ENCODE results near the gene UBAC1. TPM values are rescaled to one million over a fixed set of nuclear protein-coding genes. Genes with fewer than 3 reads are reported as not detected.

The UBAC1 gene
- total RNA-seq (10 to 100 TPM; 25.9 to 37.3 (median 33.6) TPM), total RNA-seq (6.9 to 43.4 (median 25.2) reads per million in 29 experiments)
- total RNA-seq (2013), result 28.7 TPM

- Histone ChIP-seq H3K27me3 (replicated peaks in 1 of 2; ENCODE audit: control insufficient read depth in 2 of 2, extremely low read depth in 1 of 2, insufficient read depth in 2 of 2, low read length in 1 of 2) (peaks cover 0 to 18% of the 10 kb centered on the region in 2 experiments), H3K36me3 (ENCODE audit: control insufficient read depth in 2 of 2, extremely low read depth in 1 of 2, insufficient read depth in 1 of 2, low read length in 1 of 2) (no peaks in the 10 kb centered on the region), H3K4me1 (ENCODE audit: control insufficient read depth in 1 of 2, extremely low read depth in 1 of 2, insufficient read depth in 2 of 2, low read length in 2 of 2) (peaks cover 2 to 22% of the 10 kb centered on the region in 2 experiments), H3K27ac (ENCODE audit: low read length) (peak within 1 kb of the TSS; percentile 9), H3K4me3 (ENCODE audit: control insufficient read depth in 1 of 2, extremely low read depth in 1 of 2, low read length in 1 of 2) (peak within 1 kb of the TSS; percentile 69 to 70), H3K9me3 (no peaks in the 10 kb centered on the region)
- ChIA-PET POLR2A (no interaction called here), CTCF (interaction anchor here in 1 of 2 donors (1.0 kb wide), 1 partner anchor 161 kb away, joined by 3 read pairs; no protein-coding TSS in a partner anchor)
- Mint-ChIP-seq H3K36me3 (no peaks in the 10 kb centered on the region), H3K4me1 (peaks cover 33 to 37% (median 36%) of the 10 kb centered on the region in 3 donors), H3K27ac (peak within 1 kb of the TSS; percentile 59 to 74), H3K27me3 (no peaks in the 10 kb centered on the region), H3K9me3 (no peaks in the 10 kb centered on the region), H3K4me3 (peak within 1 kb of the TSS; percentile 82 to 90 (median 83))
- ATAC-seq (replicated peaks in 1 of 4), result peak; percentile 90 to 95 (median 93)
- WGBS (ENCODE audit: insufficient coverage), result under 1% methylated on average over 46 of the region's 53 CpGs
- DNase-seq, result peak; percentile 88 to 98 (median 93)
These were observed at the start of gene UBAC1 for GRCh38 chr9:135961277-135961715. TSS of gene UBAC1 (minus strand) at chr9:135961373. CDS start at chr9:135961162, 211 bp downstream.

GRCh38 chr9:136010615-136011361 lies 49.6 kb upstream of the UBAC1 start:
- Histone ChIP-seq H3K4me1 (ENCODE audit: control insufficient read depth in 1 of 2, extremely low read depth in 1 of 2, insufficient read depth in 2 of 2, low read length in 2 of 2) (no peaks in the 10 kb centered on the region), H3K27ac (ENCODE audit: low read length) (no peak overlapping the region), H3K9me3 (no peaks in the 10 kb centered on the region), H3K36me3 (ENCODE audit: control insufficient read depth in 2 of 2, extremely low read depth in 1 of 2, insufficient read depth in 1 of 2, low read length in 1 of 2) (no peaks in the 10 kb centered on the region), H3K27me3 (replicated peaks in 1 of 2; ENCODE audit: control insufficient read depth in 2 of 2, extremely low read depth in 1 of 2, insufficient read depth in 2 of 2, low read length in 1 of 2) (no peaks in the 10 kb centered on the region), H3K4me3 (ENCODE audit: control insufficient read depth in 1 of 2, extremely low read depth in 1 of 2, low read length in 1 of 2) (no peak overlapping the region)
- CTCF ChIA-PET, result no interaction called here
- ATAC-seq (replicated peaks in 1 of 4) (no peak), DNase-seq (no peak)
- Mint-ChIP-seq H3K27me3 (no peaks in the 10 kb centered on the region), H3K4me1 (no peaks in the 10 kb centered on the region), H3K9me3 (no peaks in the 10 kb centered on the region), H3K27ac (no peak overlapping the region), H3K4me3 (no peak overlapping the region), H3K36me3 (peaks cover 7% of the 10 kb centered on the region)
- POLR2A ChIA-PET, result no interaction called here
- 97% methylated on average over 11 of the region's 28 CpGs for WGBS (ENCODE audit: insufficient coverage)

GRCh38 chr9:136010176-136010575 lies 49.0 kb upstream of the UBAC1 start:
- Histone ChIP-seq H3K9me3 (no peaks in the 10 kb centered on the region), H3K4me1 (ENCODE audit: control insufficient read depth in 1 of 2, extremely low read depth in 1 of 2, insufficient read depth in 2 of 2, low read length in 2 of 2) (no peaks in the 10 kb centered on the region), H3K27ac (ENCODE audit: low read length) (no peak overlapping the region), H3K36me3 (ENCODE audit: control insufficient read depth in 2 of 2, extremely low read depth in 1 of 2, insufficient read depth in 1 of 2, low read length in 1 of 2) (no peaks in the 10 kb centered on the region), H3K27me3 (replicated peaks in 1 of 2; ENCODE audit: control insufficient read depth in 2 of 2, extremely low read depth in 1 of 2, insufficient read depth in 2 of 2, low read length in 1 of 2) (no peaks in the 10 kb centered on the region), H3K4me3 (ENCODE audit: control insufficient read depth in 1 of 2, extremely low read depth in 1 of 2, low read length in 1 of 2) (no peak overlapping the region)
- no peaks in the 10 kb centered on the region for H3K9me3 Mint-ChIP-seq
- no peak for DNase-seq
- no peak for ATAC-seq (replicated peaks in 1 of 4)
- no peaks in the 10 kb centered on the region for H3K27me3 Mint-ChIP-seq
- peaks cover 7% of the 10 kb centered on the region for H3K36me3 Mint-ChIP-seq
- 92% methylated on average over 14 of the region's 17 CpGs for WGBS (ENCODE audit: insufficient coverage)
- ChIA-PET POLR2A (no interaction called here), CTCF (no interaction called here)
- H3K27ac Mint-ChIP-seq, result no peak overlapping the region
- no peak overlapping the region for H3K4me3 Mint-ChIP-seq
- H3K4me1 Mint-ChIP-seq, result no peaks in the 10 kb centered on the region

GRCh38 chr9:136009516-136009915 lies 48.3 kb upstream of the UBAC1 start:
- ATAC-seq (replicated peaks in 1 of 4) (no peak), DNase-seq (no peak)
- Mint-ChIP-seq H3K27ac (no peak overlapping the region), H3K27me3 (no peaks in the 10 kb centered on the region), H3K4me1 (no peaks in the 10 kb centered on the region), H3K4me3 (no peak overlapping the region), H3K9me3 (no peaks in the 10 kb centered on the region), H3K36me3 (peaks cover 7% of the 10 kb centered on the region)
- CTCF ChIA-PET, result no interaction called here
- no peak overlapping the region for H3K27ac ChIP-seq (ENCODE audit: low read length)
- no peaks in the 10 kb centered on the region for H3K36me3 ChIP-seq (ENCODE audit: control insufficient read depth in 2 of 2, extremely low read depth in 1 of 2, insufficient read depth in 1 of 2, low read length in 1 of 2)
- H3K9me3 ChIP-seq, result no peaks in the 10 kb centered on the region
- H3K4me3 ChIP-seq (ENCODE audit: control insufficient read depth in 1 of 2, extremely low read depth in 1 of 2, low read length in 1 of 2), result no peak overlapping the region
- no peaks in the 10 kb centered on the region for H3K4me1 ChIP-seq (ENCODE audit: control insufficient read depth in 1 of 2, extremely low read depth in 1 of 2, insufficient read depth in 2 of 2, low read length in 2 of 2)
- H3K27me3 ChIP-seq (replicated peaks in 1 of 2; ENCODE audit: control insufficient read depth in 2 of 2, extremely low read depth in 1 of 2, insufficient read depth in 2 of 2, low read length in 1 of 2), result no peaks in the 10 kb centered on the region
- 88% methylated on average over 14 of the region's 16 CpGs for WGBS (ENCODE audit: insufficient coverage)
- POLR2A ChIA-PET, result no interaction called here

GRCh38 chr9:136008693-136008997 lies 47.5 kb upstream of the UBAC1 start:
- ChIA-PET CTCF (no interaction called here), POLR2A (no interaction called here)
- H3K4me3 ChIP-seq (ENCODE audit: control insufficient read depth in 1 of 2, extremely low read depth in 1 of 2, low read length in 1 of 2), result no peak overlapping the region
- H3K27ac ChIP-seq (ENCODE audit: low read length), result no peak overlapping the region
- Mint-ChIP-seq H3K9me3 (no peaks in the 10 kb centered on the region), H3K4me1 (no peaks in the 10 kb centered on the region), H3K36me3 (peaks cover 7% of the 10 kb centered on the region), H3K27me3 (no peaks in the 10 kb centered on the region), H3K4me3 (no peak overlapping the region), H3K27ac (no peak overlapping the region)
- no peak for ATAC-seq (replicated peaks in 1 of 4)
- H3K36me3 ChIP-seq (ENCODE audit: control insufficient read depth in 2 of 2, extremely low read depth in 1 of 2, insufficient read depth in 1 of 2, low read length in 1 of 2), result no peaks in the 10 kb centered on the region
- DNase-seq, result no peak
- H3K27me3 ChIP-seq (replicated peaks in 1 of 2; ENCODE audit: control insufficient read depth in 2 of 2, extremely low read depth in 1 of 2, insufficient read depth in 2 of 2, low read length in 1 of 2), result no peaks in the 10 kb centered on the region
- H3K4me1 ChIP-seq (ENCODE audit: control insufficient read depth in 1 of 2, extremely low read depth in 1 of 2, insufficient read depth in 2 of 2, low read length in 2 of 2), result no peaks in the 10 kb centered on the region
- H3K9me3 ChIP-seq, result no peaks in the 10 kb centered on the region
- 88% methylated on average over 10 of the region's 21 CpGs for WGBS (ENCODE audit: insufficient coverage)

GRCh38 chr9:136007934-136008692 lies 46.9 kb upstream of the UBAC1 start:
- H3K4me3 ChIP-seq (ENCODE audit: control insufficient read depth in 1 of 2, extremely low read depth in 1 of 2, low read length in 1 of 2), result no peak overlapping the region
- Mint-ChIP-seq H3K4me3 (no peak overlapping the region), H3K27ac (no peak overlapping the region), H3K4me1 (no peaks in the 10 kb centered on the region), H3K36me3 (peaks cover 7% of the 10 kb centered on the region), H3K9me3 (no peaks in the 10 kb centered on the region), H3K27me3 (no peaks in the 10 kb centered on the region)
- ChIA-PET CTCF (no interaction called here), POLR2A (no interaction called here)
- no peak for DNase-seq
- H3K27ac ChIP-seq (ENCODE audit: low read length), result no peak overlapping the region
- WGBS (ENCODE audit: insufficient coverage), result 86% methylated on average over 9 of the region's 24 CpGs
- H3K36me3 ChIP-seq (ENCODE audit: control insufficient read depth in 2 of 2, extremely low read depth in 1 of 2, insufficient read depth in 1 of 2, low read length in 1 of 2), result no peaks in the 10 kb centered on the region
- H3K9me3 ChIP-seq, result no peaks in the 10 kb centered on the region
- no peaks in the 10 kb centered on the region for H3K4me1 ChIP-seq (ENCODE audit: control insufficient read depth in 1 of 2, extremely low read depth in 1 of 2, insufficient read depth in 2 of 2, low read length in 2 of 2)
- no peak for ATAC-seq (replicated peaks in 1 of 4)
- no peaks in the 10 kb centered on the region for H3K27me3 ChIP-seq (replicated peaks in 1 of 2; ENCODE audit: control insufficient read depth in 2 of 2, extremely low read depth in 1 of 2, insufficient read depth in 2 of 2, low read length in 1 of 2)

Measured in T-cell (primary cell).